HG03066 (cell line): ENCODE data around the gene CACNB4.
A peak's percentile ranks its signal among the peaks of the same experiment; 100 is the strongest.

Experiments
- ATAC-seq: cut with Tn5 transposase; IDR thresholded peaks from one replicate; pipeline ENCODE4 v1.9.1; 2021; ENCODE audit warnings: low read depth; ENCODE audit not compliant: unreplicated experiment

The CACNB4 gene

DNA sequence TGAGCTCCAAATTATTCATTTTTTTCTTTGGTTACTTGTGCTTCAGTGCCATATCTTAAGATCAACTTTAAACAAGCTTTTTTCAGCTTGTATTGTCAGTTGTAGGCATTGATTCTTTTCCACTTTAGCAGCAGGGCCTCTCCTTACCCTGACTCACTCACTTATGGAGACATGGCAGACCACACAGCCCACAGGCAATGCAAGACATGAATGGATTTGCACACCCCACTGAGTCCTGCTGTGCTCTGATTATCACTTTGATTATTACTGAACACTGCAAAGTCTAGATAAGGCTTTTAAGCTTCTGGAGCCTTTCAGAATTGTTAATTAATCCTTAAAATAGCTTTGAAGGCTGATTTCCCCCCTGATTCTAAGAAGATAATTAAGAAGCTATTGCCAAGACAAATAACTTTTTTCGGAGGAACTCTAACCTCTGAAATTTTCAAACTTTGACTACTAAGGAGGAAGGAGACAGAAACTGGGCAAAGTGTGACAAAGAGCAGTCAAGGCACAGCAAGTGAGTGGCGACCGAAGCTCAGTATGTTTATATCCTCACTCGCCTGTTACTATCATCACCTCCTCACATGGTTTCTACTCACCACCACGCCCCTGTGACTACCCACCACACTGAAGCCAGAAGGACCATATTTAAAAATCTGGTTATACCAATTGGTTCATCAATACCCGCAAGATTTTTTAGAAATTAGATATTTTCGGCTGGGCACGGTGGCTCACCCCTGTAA, 43.3 kb downstream of the CACNB4 start:
- ATAC-seq, result no peak

DNA sequence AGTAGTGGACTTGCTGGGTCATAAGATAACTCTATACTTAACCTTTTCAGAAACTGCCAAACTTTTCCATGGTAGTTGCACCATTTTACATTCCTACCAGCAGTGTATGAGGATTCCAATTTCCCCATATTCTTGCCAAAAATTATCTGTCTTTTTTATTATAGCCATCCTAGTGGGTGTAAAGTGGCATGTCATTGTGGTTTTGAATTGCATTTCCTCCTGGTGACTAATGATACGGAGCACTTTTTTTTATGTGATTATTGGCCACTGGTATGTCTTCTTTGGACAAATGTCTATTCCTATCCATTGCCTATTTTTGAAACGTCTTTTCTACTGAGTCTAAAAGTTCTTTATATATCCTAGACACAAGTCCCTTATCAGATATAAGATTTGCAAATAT, 44.3 kb downstream of the CACNB4 start:
- no peak for ATAC-seq

- no peak for ATAC-seq
These were observed 47.4 kb downstream of the CACNB4 start for GRCh38 chr2:152051436-152051835.

- ATAC-seq, result no peak
These were observed 47.9 kb downstream of the CACNB4 start for GRCh38 chr2:152050915-152051314.

DNA sequence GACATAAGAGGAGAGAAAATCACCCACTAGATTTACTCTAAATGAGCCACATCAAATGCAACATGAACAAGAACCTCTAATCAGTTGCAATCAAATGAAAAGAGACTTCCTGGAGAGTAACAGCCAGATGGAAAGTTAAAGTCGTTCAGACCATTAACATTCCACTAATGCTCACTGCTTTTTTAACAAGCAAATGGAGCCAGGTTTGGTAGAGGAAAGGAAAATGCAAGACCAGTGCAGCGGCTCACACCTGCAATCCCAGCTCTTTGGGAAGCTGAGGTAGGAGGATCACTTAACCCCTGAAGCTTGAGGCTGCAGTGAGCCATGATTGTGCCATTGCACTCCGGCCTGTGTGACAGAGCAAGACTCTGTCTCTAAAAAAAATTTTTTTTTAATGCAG, 48.5 kb downstream of the CACNB4 start:
- ATAC-seq, result no peak

GRCh38 chr2:152049541-152049940, 49.3 kb downstream of the CACNB4 start:
- no peak for ATAC-seq

DNA sequence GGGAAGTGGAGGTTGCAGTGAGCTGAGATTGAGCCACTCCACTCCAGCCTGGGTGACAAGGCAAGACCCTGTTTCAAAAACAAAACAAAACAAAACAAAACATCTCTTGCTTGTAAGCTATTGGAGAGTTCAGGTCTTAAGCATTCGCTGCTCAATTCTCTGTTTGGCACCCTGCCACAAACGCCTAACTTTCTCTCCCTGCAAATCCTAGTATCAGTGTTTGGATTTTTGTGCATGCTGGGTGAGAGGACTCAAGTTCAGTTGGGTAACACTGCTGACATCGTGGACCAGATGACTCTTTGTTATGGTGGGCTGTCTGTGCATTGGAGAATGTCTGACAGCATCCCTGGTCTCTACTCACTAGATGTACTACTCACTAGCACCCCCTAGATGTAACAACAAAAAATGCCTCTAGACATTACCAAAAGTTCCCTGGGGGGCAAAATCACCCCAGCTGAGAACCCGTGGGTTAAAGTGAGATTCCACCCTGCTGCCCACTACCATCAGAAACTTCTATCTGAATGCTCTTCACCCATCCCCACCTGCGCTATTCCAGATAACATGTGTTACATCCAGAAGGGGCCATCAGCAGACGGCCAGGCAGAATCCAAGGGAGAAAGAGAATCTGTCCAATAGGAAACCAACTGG, 50.9 kb downstream of the CACNB4 start:
- no peak for ATAC-seq

GRCh38 chr2:152046940-152047339, 51.9 kb downstream of the CACNB4 start:
- ATAC-seq, result peak; percentile 55

- ATAC-seq, result no peak
These were observed 55.9 kb downstream of the CACNB4 start for GRCh38 chr2:152042636-152043615.

DNA sequence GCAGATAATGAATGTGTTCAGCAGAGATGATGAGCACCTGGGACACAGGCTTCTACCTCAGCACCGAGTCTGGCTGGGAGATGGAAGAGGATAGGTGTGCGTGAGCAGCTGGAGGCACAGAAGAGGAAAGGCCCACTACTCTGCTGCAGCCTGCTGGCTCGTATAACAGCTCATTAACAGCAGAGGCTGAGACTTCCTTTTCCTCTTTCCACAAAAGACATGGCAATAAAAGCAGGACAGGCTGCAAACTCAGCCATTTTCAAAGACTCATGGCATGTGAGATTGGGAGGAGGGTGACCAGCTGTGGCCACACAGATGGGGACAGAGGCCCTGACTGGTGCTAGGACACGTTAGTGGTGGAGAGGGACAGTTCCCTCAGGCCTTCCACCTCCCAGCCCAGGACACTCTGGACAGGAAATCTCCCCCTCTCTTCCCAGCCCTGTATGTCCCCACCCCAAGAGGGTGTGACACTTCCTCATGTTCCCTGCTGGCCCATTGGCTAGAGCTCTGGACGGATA, 60.3 kb downstream of the CACNB4 start:
- no peak for ATAC-seq

- no peak for ATAC-seq
These were observed 61.0 kb downstream of the CACNB4 start for GRCh38 chr2:152037743-152038435.

DNA sequence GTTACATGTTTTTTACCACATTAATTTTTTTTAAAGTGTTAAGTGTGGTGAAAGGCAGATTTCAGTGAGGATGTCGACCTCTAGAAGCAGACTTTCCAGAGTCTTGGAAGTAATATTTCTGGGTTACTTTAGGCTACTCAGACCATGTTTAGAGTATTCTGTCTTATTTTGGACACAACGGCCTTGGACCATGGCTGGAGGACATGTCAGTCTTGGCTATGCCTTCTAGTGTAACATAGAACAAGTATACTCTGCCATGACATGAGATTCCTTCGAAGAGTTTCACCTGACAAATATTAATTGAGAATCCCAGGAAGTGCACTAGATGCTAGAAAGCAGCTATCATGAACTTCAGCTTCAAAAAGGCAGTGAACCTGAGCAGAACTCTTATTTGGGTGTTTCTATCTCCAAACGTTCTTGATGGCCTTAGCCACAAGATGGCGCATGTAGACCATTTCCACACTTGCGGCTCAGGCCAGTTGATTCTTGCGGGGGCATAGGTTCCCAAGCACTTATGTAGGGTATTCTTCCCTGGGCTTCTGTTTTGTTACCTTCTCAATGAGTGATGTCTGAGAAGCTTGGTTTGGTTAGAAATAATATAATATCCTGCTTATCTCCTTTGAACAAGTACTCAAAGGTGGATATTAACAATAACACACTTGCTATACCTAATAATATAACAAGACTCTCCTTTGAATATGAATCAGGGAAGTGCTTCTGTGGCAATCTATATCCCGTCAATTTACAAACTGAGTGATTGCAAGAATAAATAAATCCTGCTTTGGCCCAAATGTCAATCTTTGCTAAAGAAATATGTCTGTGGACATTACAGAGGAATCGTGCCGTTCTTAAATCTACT, 62.0 kb downstream of the CACNB4 start:
- peak; percentile 83 for ATAC-seq

- ATAC-seq, result no peak
These were observed 64.5 kb downstream of the CACNB4 start for GRCh38 chr2:152034257-152034801.

DNA sequence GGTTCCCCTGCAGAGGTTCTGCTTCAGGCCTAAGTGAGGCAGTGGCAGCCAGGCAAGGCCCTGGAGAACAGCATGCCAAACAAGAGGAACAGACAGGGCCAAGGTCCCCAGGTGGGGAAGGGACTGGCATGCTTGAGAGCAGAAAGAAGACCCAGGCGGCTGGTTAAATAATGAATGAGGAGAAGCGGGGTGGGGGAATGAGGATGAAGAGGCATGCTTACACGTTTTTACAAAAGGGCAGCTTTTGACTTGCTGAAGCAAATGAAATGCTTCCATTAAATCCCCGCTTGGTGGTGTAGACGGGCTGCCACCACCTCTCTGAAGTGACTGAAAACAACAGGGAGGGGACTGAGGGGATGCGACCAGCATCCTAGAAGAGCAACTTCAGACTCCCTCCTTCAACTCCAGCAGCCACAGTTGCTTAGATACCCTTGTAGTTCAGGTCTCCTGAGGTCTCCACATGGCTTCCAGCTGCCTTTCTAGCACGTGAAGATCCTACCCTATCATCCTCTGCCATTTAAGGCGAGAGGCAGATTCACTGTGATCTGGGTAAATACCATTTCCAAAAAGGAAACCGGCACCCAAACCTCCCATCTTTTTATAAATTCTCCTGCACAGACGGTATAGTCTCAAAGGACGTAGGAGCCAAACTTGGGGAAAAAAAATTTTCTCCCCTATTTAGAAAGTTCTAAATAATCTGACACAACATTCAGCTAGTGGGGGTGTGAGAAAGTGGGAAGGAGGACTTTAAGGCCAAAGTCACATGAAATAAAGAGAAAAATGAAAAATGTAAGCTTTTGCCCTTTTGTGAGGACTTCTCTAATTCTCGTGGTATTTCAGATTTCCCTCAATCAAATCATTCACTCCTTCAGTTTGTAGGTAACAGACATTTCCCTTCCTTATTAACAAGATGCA, 65.6 kb downstream of the CACNB4 start:
- no peak for ATAC-seq

DNA sequence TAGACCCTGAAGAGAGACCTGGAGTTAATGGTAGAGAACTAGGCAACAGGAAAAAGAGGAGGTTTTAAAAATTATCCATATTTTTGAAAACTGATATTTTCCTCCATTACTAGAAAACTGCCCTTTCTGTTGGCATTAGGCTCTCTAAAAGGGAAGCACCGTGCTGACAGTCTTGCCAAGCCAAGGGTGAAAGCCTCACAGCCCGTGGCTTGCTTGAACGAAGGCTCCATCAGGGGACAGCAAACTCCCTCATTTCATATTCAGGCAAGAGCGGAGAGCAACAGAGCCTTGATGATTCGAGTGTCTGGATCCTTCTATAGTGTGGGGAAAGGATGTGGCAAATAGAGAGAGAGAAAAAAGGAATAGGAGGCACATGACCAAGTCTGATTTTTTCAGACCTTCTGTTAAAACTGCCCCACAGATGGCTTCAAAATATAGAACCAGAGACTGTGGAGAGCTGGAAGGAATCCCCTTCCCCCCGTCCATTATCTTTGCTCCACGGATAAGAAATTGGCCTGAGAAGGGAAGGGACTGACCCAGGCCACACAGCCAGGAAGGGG, 67.0 kb downstream of the CACNB4 start:
- no peak for ATAC-seq

DNA sequence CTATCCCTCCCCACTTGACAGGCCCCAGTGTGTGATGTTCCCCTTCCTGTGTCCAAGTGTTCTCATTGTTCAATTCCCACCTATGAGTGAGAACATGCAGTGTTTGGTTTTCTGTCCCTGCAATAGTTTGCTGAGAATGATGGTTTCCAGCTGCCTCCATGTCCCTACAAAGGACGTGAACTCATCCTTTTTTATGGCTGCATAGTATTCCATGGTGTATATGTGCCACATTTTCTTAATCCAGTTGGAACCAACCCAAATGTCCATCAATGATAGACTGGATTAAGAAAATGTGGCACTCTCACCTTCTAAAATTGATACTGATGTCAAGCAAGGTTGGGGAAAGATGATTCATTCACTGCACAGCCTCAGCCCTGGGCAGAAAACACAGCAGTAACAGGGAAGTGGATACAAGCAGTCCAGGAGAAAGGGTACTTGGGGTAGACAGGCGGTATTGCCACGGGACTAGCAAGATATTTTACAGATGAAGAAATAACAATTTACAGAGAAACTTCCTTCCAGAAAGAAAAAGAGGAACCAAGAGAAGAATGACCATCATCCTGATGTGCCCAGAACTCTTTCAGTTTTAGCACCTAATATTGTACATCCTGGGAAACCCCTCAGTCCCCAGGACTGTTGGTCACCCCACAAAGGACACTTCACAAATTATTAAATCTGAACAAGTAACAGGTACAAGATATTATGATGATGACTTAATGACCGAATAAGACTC, 68.1 kb downstream of the CACNB4 start:
- ATAC-seq, result peak; percentile 47

- ATAC-seq, result no peak
These were observed 70.5 kb downstream of the CACNB4 start for GRCh38 chr2:152028182-152028862.
